ENCODE results near the gene CPB2. TPM values are rescaled to one million over a fixed set of nuclear protein-coding genes. Genes with fewer than 3 reads are reported as not detected.

Gene CPB2, protein sequence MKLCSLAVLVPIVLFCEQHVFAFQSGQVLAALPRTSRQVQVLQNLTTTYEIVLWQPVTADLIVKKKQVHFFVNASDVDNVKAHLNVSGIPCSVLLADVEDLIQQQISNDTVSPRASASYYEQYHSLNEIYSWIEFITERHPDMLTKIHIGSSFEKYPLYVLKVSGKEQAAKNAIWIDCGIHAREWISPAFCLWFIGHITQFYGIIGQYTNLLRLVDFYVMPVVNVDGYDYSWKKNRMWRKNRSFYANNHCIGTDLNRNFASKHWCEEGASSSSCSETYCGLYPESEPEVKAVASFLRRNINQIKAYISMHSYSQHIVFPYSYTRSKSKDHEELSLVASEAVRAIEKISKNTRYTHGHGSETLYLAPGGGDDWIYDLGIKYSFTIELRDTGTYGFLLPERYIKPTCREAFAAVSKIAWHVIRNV
- total RNA-seq, result not detected in 2 replicates

DNA sequence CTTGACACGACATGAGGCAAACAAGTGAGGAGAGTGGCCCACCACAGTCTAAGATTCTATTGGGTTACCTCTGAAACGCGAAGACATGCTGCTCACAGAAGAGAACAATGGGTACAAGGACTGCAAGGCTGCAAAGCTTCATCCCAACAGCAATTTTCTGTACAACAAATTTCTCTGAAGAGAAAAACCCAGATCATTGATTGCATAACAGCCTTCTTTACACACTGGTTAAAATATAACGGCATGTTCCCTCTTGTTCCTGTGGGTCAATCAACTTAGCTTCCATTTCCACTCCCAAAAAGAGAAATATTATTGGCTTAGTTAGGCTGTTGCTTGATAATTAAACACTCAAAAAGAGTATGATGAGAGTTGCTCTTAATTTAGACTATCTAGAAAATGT, at the start of gene CPB2:
TSS of gene CPB2 (minus strand) at position 166 of the 400 bp plus-strand sequence. CDS start at position 142, 24 bp downstream.

DNA sequence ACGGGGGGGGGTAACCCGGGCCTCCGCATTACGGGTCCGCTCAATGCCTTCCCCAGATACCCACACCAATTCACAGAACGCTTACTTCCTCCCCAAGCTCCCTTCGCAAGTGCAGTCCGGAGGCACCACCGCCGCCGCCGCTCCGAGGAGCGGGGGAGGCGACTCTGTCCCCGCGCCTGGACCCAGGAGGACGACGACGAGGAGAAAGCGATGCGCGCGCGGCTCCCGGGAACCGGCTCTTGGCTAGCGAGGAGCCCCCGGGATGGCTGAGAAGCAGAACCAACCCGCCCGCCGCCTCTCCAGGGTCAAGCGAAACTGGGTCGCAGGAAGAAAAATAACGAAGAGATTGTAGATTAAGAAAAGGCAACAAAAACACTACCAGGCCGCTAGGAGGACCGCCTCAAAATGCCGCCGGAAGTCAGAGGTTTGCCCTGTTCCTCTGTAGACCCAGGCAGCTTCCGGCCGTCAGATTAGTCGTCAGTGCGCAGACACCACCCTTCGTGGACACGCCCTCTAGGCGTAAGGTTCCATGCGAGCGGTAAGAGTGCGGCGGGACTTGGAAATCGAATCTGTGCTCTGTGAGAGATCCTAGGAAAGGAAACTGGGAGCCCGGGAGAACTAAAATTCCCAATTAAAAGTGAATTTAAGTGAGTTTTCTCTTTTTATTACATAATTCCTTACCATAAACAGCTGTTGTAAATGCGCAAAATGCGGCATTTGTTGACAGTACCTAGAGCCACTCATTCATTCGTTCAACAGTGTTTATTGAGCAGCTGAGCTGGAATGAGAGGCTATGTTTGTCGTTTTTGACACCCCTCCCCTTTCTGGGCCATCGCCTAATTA, 52.3 kb downstream of the CPB2 start, which contains the start of gene ZC3H13:
TSS of gene ZC3H13 (minus strand) at position 428 of the 843 bp plus-strand sequence. CDS start 7,239 bp downstream, outside the sequence.

Other genes with a start within 250 kb of the CPB2 start
- gene ZC3H13, start 52.3 kb downstream of the CPB2 start, total RNA-seq, result 15.8 and 19.2 TPM in 2 replicates
- 0.20 TPM in 1 of 2 replicates, not detected in the other for gene LCP1, start 77.1 kb upstream of the CPB2 start, total RNA-seq
- gene LRRC63, start 106.9 kb upstream of the CPB2 start, total RNA-seq, result 0.20 TPM in 1 of 2 replicates, not detected in the other